Stomach (tissue), 9 donors: Measurements from ENCODE around the gene DHDDS. TPM values are rescaled to one million over a fixed set of nuclear protein-coding genes. Genes with fewer than 3 reads are reported as not detected.
A peak's percentile ranks its signal among the peaks of the same experiment; 100 is the strongest.
"Not testable (repeated sequence)": the region's sequence is repeated elsewhere in the genome, so short reads cannot be mapped to it uniquely, and the experiment has no call there.

Experiments used
- DNase-seq, 2 donors: peaks; one replicate each; pipeline versions ENCODE4 v3.0.0 to v3.0.0-alpha.2; 2013 to 2019
- H3K27ac ChIP-seq, 5 donors: fragments of 200-600 bp in 4 of 5; sonication (generic) in 4 of 5; one replicate each; pipeline ENCODE4 v1.5.1; 2013 to 2019; ENCODE audit warnings: mild to moderate bottlenecking in 1 of 5, moderate library complexity in 1 of 5
- H3K27me3 ChIP-seq, 3 donors: fragments of 200-600 bp; sonication (generic); one replicate each; pipeline ENCODE4 v1.5.1; 2017 to 2019; ENCODE audit warnings: mixed run types in 1 of 3
- H3K36me3 ChIP-seq, 4 donors: fragments of 200-600 bp; sonication (generic); 1 replicate in 3 of 4; 2 replicates in 1 of 4; pipeline ENCODE4 v1.5.1; 2016 to 2019
- H3K4me1 ChIP-seq, 4 donors: fragments of 200-600 bp; sonication (generic); one replicate each; pipeline ENCODE4 v1.5.1; 2016 to 2019
- H3K4me3 ChIP-seq, 4 donors: fragments of 200-600 bp; sonication (generic) in 3 of 4; one replicate each; pipeline ENCODE4 v1.5.1; 2016 to 2019; ENCODE audit warnings: mild to moderate bottlenecking in 1 of 4
- H3K9me3 ChIP-seq, 4 donors: fragments of 200-600 bp; sonication (generic); one replicate each; pipeline ENCODE4 v1.5.1; 2016 to 2019
- EP300 ChIP-seq: sonication (generic); formaldehyde crosslinking; IDR thresholded peaks from one replicate; pipeline ENCODE4 v1.6.1; 2017; ENCODE audit warnings: antibody characterized with exemption
- POLR2A ChIP-seq, 4 donors: fragments of 450-650 bp; IDR thresholded peaks; one replicate each; pipeline ENCODE4 v1.6.1; 2016; ENCODE audit warnings: antibody characterized with exemption in 4 of 4, control low read depth in 2 of 4, mild to moderate bottlenecking in 1 of 4, moderate library complexity in 1 of 4
- POLR2AphosphoS5 ChIP-seq, 3 donors: sonication (generic); formaldehyde crosslinking; IDR thresholded peaks; one replicate each; pipeline ENCODE4 v1.6.1; 2016; ENCODE audit warnings: antibody characterized with exemption in 3 of 3
- WGBS, 5 donors: extraction: QIAGEN DNeasy Blood & Tissue Kit in 3 of 5; methylation state at CpG; one replicate each; pipeline versions ENCODE4 v1.1.5 to v1.1.7; 2013 to 2018; 5-methylcytosine and 5-hydroxymethylcytosine counted together
- intact Hi-C: fragments of 100-400 bp; cut with DNase I; formaldehyde crosslinking; loops from one replicate; pipeline ENCODE4 v1.15.1; 2023; ENCODE audit warnings: low total_unique reads
- polyA plus RNA-seq, 3 donors: library from polyadenylated mRNA; stranded (reverse); fragments of 200-250 nt; gene quantifications; one replicate each; pipeline ENCODE4 v1.2.3, GENCODE V29; 2013
- total RNA-seq, 5 donors: library from RNA; depleted of rRNA; stranded (reverse); fragments of >200 nt; gene quantifications; one replicate each; pipeline versions ENCODE4 v1.1.0 to v1.2.3, GENCODE V29; 2014 to 2016
- TF ChIP-seq, protein P1 (sequence below), 7 experiments: fragments of 450-650 bp in 4 of 7; fragments of 200-600 bp in 3 of 7; sonication (generic) in 3 of 7; IDR thresholded peaks; one replicate each; pipeline ENCODE4 v1.5.1; 2016 to 2019; ENCODE audit warnings: antibody characterized with exemption in 7 of 7, control low read depth in 2 of 7, mild to moderate bottlenecking in 1 of 7
- donor health status: healthy with polysubstance abuse.
- donor health status: Bipolar disorder and iron deficiency.
- donor health status: healthy.

DHDDS gene
- total and polyA plus RNA-seq, 8 donors, result 15.3 to 63.6 (median 43.7) TPM

DNA sequence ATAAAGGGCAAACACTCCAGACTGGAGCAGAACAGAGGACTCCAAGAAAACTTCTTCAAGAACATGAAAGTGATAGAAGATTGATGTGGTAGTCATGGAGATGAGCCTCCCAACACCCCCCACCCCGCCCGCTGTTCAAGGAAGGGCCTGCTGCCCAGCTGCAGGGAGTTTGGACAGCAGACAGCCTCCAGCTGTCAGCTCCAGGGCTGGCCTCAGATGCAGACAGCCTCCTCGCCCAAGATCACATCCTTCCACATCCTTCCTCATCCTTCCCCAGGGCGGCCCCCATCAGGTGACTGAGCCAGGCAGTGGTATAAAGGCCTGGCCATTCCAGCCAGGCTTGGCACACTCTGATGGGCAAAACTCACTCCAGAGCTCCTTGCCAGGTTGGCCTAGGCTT, 64.7 kb downstream of the DHDDS start:
- Histone ChIP-seq H3K27me3 (no peaks in the 10 kb centered on the region), H3K4me1 (peaks cover 6 to 19% (median 18%) of the 10 kb centered on the region in 4 donors), H3K27ac (no peak overlapping the region), H3K9me3 (no peaks in the 10 kb centered on the region), H3K4me3 (no peak overlapping the region), H3K36me3 (no peaks in the 10 kb centered on the region)
- WGBS, 5 donors, result 47 to 69% (median 54%) methylated on average over 4 of the region's 4 CpGs
- intact Hi-C loops, result no loop called here
- TF ChIP-seq POLR2AphosphoS5 (IDR thresholded peaks at IDR 0.05) (no peak), EP300 (no peak), POLR2A (IDR thresholded peaks at IDR 0.05) (no peak)
- TF ChIP-seq, protein P1, sequence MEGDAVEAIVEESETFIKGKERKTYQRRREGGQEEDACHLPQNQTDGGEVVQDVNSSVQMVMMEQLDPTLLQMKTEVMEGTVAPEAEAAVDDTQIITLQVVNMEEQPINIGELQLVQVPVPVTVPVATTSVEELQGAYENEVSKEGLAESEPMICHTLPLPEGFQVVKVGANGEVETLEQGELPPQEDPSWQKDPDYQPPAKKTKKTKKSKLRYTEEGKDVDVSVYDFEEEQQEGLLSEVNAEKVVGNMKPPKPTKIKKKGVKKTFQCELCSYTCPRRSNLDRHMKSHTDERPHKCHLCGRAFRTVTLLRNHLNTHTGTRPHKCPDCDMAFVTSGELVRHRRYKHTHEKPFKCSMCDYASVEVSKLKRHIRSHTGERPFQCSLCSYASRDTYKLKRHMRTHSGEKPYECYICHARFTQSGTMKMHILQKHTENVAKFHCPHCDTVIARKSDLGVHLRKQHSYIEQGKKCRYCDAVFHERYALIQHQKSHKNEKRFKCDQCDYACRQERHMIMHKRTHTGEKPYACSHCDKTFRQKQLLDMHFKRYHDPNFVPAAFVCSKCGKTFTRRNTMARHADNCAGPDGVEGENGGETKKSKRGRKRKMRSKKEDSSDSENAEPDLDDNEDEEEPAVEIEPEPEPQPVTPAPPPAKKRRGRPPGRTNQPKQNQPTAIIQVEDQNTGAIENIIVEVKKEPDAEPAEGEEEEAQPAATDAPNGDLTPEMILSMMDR (IDR thresholded peaks at IDR 0.05), result no peak
- peak in 1 of 2 donors; percentile 80 for DNase-seq

DNA sequence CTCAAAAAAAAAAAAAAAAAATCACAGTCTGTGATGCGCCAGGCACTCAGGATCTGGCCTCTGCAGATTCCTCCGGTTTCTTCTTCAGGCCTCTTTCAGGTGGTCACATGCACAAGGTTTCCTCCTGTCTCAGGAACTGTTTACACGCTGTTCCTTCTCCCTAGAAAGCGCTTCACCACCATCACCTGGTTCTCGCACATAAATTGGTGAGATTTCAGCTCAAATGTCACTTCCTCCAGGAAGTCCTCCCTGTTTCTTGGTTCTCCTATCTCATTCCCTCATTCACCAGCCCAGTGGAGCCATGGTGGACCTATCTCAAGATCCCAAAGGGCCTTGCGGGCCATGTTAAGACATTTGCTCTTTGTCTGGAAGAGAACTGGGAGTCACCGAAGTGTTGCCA, 66.8 kb downstream of the DHDDS start:
- H3K4me1 ChIP-seq, result peaks cover 6 to 21% (median 20%) of the 10 kb centered on the region in 4 donors
- intact Hi-C loops, result no loop called here
- no peaks in the 10 kb centered on the region for H3K9me3 ChIP-seq
- DNase-seq, result no peak
- H3K36me3 ChIP-seq, result no peaks in the 10 kb centered on the region
- H3K27me3 ChIP-seq, result no peaks in the 10 kb centered on the region
- H3K4me3 ChIP-seq, result no peak overlapping the region
- no peak overlapping the region for H3K27ac ChIP-seq
- 85 to 94% (median 89%) methylated on average over 7 of the region's 7 CpGs for WGBS, 5 donors
- TF ChIP-seq, protein P1 (IDR thresholded peaks at IDR 0.05), result no peak
- TF ChIP-seq EP300, result no peak
- TF ChIP-seq POLR2AphosphoS5 (IDR thresholded peaks at IDR 0.05), result no peak
- TF ChIP-seq POLR2A (IDR thresholded peaks at IDR 0.05), result no peak

DNA sequence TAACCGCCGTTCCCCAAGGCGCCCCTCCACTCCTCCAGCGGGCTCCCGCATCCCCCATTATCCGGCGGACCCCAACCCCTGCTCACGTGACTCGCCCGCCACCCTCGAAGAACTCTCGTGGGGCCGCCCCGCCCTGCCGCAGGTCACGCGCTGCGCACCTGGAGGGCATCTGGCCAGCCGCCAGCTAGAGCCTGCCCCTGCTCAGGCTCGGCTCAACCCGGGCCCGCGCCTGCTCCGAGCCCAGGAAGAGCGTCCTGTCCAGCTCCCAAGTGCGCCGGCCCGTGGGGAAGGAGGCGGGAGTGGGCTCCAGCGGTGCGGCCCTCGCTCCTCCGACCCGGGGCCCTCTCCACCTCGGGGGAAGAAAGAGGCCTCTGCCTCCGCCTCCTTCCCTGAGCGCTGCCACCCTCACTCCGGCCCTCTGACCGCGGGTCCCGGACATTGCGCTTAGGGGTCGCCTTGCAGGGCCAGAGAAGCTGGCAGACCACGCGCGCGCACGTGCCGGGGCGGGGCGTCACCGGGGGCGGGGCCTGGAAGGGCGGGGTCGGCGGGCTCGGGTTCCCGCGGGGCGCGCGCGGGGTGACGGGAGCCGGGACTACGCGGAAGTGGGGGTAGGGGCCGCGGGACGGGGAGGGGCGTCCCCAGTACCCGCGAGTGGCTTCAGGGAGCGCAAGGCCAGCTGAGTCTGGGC, 68.5 kb downstream of the DHDDS start:
- peak; percentile 91 to 96 for DNase-seq
- Histone ChIP-seq H3K27ac (peak overlapping the region; percentile 93 to 99 (median 94)), H3K4me3 (peak overlapping the region; percentile 72 to 83 (median 78)), H3K9me3 (no peaks in the 10 kb centered on the region), H3K4me1 (peaks cover 6 to 21% (median 20%) of the 10 kb centered on the region in 4 donors), H3K36me3 (no peaks in the 10 kb centered on the region), H3K27me3 (no peaks in the 10 kb centered on the region)
- 0 to 2% (median 1%) methylated on average over 16 to 74 of the region's 74 CpGs for WGBS, 5 donors
- TF ChIP-seq, protein P1 (IDR thresholded peaks at IDR 0.05), result no peak
- TF ChIP-seq POLR2A (IDR thresholded peaks at IDR 0.05), result peak in 1 of 4 donors; percentile 40
- TF ChIP-seq POLR2AphosphoS5 (IDR thresholded peaks at IDR 0.05), result peak in 2 of 3 donors; percentile 71 to 86
- intact Hi-C loops, result no loop called here

DNA sequence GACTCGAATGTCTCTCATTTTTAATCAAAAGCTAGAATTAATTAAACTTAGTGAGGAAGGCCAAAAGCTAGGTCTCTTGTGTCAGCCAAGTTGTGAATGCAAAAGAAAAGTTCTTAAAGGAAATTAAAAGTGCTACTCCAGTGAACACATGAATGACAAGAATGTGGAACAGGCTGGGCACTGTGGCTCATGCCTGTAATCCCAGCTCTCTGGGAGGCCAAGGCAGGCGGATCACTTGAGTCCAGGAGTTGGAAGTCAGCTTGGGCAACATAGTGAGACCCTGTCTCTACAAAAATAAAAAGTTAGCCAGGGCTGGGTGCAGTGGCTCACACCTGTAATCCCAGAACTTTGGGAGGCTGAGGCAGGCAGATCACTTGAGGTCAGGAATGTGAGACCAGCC, 78.6 kb downstream of the DHDDS start:
- H3K27ac ChIP-seq, DNase-seq, H3K4me1 ChIP-seq, H3K36me3 ChIP-seq, intact Hi-C loops, H3K4me3 ChIP-seq, H3K9me3 ChIP-seq, H3K27me3 ChIP-seq: not testable (repeated sequence)
- 60 to 80% (median 76%) methylated on average over 2 of the region's 2 CpGs for WGBS, 5 donors

DNA sequence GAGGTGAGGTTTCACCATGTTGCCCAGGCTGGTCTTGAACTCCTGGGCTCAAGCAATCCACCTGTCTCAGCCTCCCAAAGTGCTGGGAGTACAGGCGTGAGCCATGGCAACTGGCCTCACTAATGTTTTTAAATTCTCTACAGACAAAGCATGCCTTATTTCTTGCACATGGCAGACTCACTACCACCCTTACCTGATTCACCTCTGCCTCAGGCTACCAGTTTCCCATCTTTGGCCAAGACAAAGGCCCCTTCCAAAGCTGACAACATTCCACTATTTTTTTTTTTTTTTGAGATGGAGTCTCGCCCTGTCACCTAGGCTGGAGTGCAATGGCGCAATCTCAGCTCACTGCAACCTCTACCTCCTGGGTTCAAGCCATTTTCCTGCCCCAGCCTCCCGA, 83.7 kb downstream of the DHDDS start:
- 84 to 95% (median 90%) methylated on average over 4 of the region's 4 CpGs for WGBS, 5 donors
- H3K27ac ChIP-seq, H3K4me1 ChIP-seq, H3K4me3 ChIP-seq, intact Hi-C loops, H3K27me3 ChIP-seq, DNase-seq, H3K36me3 ChIP-seq, H3K9me3 ChIP-seq: not testable (repeated sequence)
